GM19395 (cell line): ENCODE results near the gene IL19.
"Not testable (repeated sequence)": the region's sequence is repeated elsewhere in the genome, so short reads cannot be mapped to it uniquely, and the experiment has no call there.

ENCODE experiments used
- ATAC-seq: cut with Tn5 transposase; IDR thresholded peaks from one replicate; pipeline ENCODE4 v1.9.1; 2021; ENCODE audit warnings: mild to moderate bottlenecking, moderate library complexity; ENCODE audit not compliant: unreplicated experiment

Gene IL19

GRCh38 chr1:206739411-206740076 is 31.0 kb upstream of the IL19 start:
- peak; percentile 85 for ATAC-seq

GRCh38 chr1:206741142-206741701 is 29.4 kb upstream of the IL19 start:
- ATAC-seq: no peak

GRCh38 chr1:206742719-206743383 is 27.7 kb upstream of the IL19 start:
- ATAC-seq: no peak

GRCh38 chr1:206744683-206745082 is 25.9 kb upstream of the IL19 start:
- no peak for ATAC-seq

GRCh38 chr1:206745301-206745700 is 25.3 kb upstream of the IL19 start:
- no peak for ATAC-seq

GRCh38 chr1:206748348-206749030 is 22.1 kb upstream of the IL19 start:
- no peak for ATAC-seq

- ATAC-seq: no peak
Observed at GRCh38 chr1:206751891-206752290, 18.7 kb upstream of the IL19 start.

- ATAC-seq: no peak
Observed at GRCh38 chr1:206752481-206752880, 18.1 kb upstream of the IL19 start.

- ATAC-seq: no peak
Observed at GRCh38 chr1:206753141-206753540, 17.4 kb upstream of the IL19 start.

- ATAC-seq: no peak
Observed at GRCh38 chr1:206754011-206754410, 16.6 kb upstream of the IL19 start.

- no peak for ATAC-seq
Observed at GRCh38 chr1:206757524-206758266, 12.9 kb upstream of the IL19 start.

- ATAC-seq: no peak
Observed at GRCh38 chr1:206760590-206760989, 10.0 kb upstream of the IL19 start.

- ATAC-seq: no peak
Observed at GRCh38 chr1:206761159-206761768, 9.3 kb upstream of the IL19 start.

GRCh38 chr1:206762741-206763364 is 7.7 kb upstream of the IL19 start:
- not testable (repeated sequence) for ATAC-seq

GRCh38 chr1:206765771-206766170 is 4.8 kb upstream of the IL19 start:
- ATAC-seq: not testable (repeated sequence)

- ATAC-seq: peak; percentile 46
Observed at GRCh38 chr1:206766251-206766856, 4.2 kb upstream of the IL19 start.

- ATAC-seq: no peak
Observed at GRCh38 chr1:206768472-206769303, 1.9 kb upstream of the IL19 start.

GRCh38 chr1:206769304-206769731 is 1.3 kb upstream of the IL19 start:
- ATAC-seq: peak; percentile 69

GRCh38 chr1:206771338-206771692 is 742 bp downstream of the IL19 start:
- no peak for ATAC-seq
